HepG2 (cell line): ENCODE measurements around the gene PROS1. TPM values are rescaled to one million over a fixed set of nuclear protein-coding genes. Genes with fewer than 3 reads are reported as not detected.

Experiments used
- ATAC-seq: fragments of 200-7000 bp; cut with Tn5 transposase; 3 replicates; pipeline ENCODE4 v1.9.1; 2020; ENCODE audit warnings: mild to moderate bottlenecking, moderate library complexity
- BruUV-seq: library from RNA; stranded (reverse); fragments of 400-500 nt; replicated peaks from 2 replicates; lab custom pipeline; 2021; lab: Mats Ljungman, UMichigan
- CTCF ChIA-PET: fragments of 300-600 bp; formaldehyde crosslinking; extraction: SDS; loops from one replicate; lab custom pipeline; 2021; ENCODE audit warnings: low total read pairs, inconsistent platforms, low intra/inter-chr PET ratio; lab: Yijun Ruan, JAX
- POLR2A ChIA-PET: fragments of 350-600 bp; sonication (Branson Sonifier 250); formaldehyde crosslinking; loops from one replicate; lab custom pipeline; 2020; ENCODE audit warnings: antibody characterized with exemption, inconsistent platforms; lab: Yijun Ruan, JAX
- DNase-seq: peaks from one replicate; pipeline ENCODE4 v3.0.0-alpha.2; 2015; ENCODE audit warnings: low spot score
- FAIRE-seq: peaks from 3 replicates; lab custom pipeline; 2011; peaks lifted over from hg19 to GRCh38; lab: Jason Lieb, UNC
- H2AFZ ChIP-seq: one replicate; pipeline ENCODE4 v1.6.1; 2011; ENCODE audit warnings: low read length, inconsistent platforms
- H3K27ac ChIP-seq: fragments of 300-600 bp; 3 replicates; pipeline ENCODE4 v1.8.0; 2011; ENCODE audit warnings: mixed run types, mild to moderate bottlenecking, mixed read lengths, low read length, inconsistent platforms; ENCODE audit not compliant: insufficient read depth; ENCODE audit errors: extremely low read length
- H3K27me3 ChIP-seq, 2 experiments: fragments of 200-600 bp in 1 of 2; 2 replicates in 1 of 2; 3 replicates in 1 of 2; pipeline versions ENCODE4 v1.6.0 to v1.8.0; 2011; ENCODE audit warnings: low read length in 2 of 2, mild to moderate bottlenecking in 2 of 2, moderate library complexity in 2 of 2, inconsistent platforms in 1 of 2; ENCODE audit not compliant: insufficient read depth in 2 of 2, control insufficient read depth in 1 of 2
- H3K36me3 ChIP-seq, 2 experiments: fragments of 200-600 bp in 1 of 2; replicated peaks in 1 of 2; 2 replicates in 1 of 2; 3 replicates in 1 of 2; pipeline versions ENCODE4 v1.5.1 to v1.8.0; 2011; ENCODE audit warnings: low read length in 2 of 2, inconsistent platforms in 1 of 2; ENCODE audit not compliant: insufficient read depth in 2 of 2, control insufficient read depth in 1 of 2
- H3K4me1 ChIP-seq: 2 replicates; pipeline ENCODE4 v1.5.1; 2012; ENCODE audit warnings: low read length, inconsistent platforms; ENCODE audit not compliant: insufficient read depth
- H3K4me2 ChIP-seq: 2 replicates; pipeline ENCODE4 v1.6.0; 2011; ENCODE audit warnings: low read depth, low read length, inconsistent platforms
- H3K4me3 ChIP-seq, 3 experiments: fragments of 200-600 bp in 1 of 3; sonication (generic), shearing (Covaris generic) in 1 of 3; replicated peaks in 1 of 3; 2 replicates each; pipeline ENCODE4 v1.5.1; 2011 to 2016; ENCODE audit warnings: low read length in 3 of 3, inconsistent platforms in 2 of 3, low read depth in 2 of 3, mild to moderate bottlenecking in 2 of 3, control low read depth in 1 of 3, mixed read lengths in 1 of 3; ENCODE audit not compliant: insufficient read depth in 1 of 3
- H3K79me2 ChIP-seq: one replicate; pipeline ENCODE4 v1.6.1; 2011; ENCODE audit warnings: low read length, inconsistent platforms; ENCODE audit not compliant: insufficient read depth
- H3K9ac ChIP-seq: 2 replicates; pipeline ENCODE4 v1.6.0; 2011; ENCODE audit warnings: mild to moderate bottlenecking, low read depth, low read length, inconsistent platforms; ENCODE audit not compliant: insufficient read depth
- H3K9me3 ChIP-seq: 2 replicates; pipeline ENCODE4 v1.5.1; 2012; ENCODE audit warnings: mild to moderate bottlenecking, low read length
- H4K20me1 ChIP-seq: 2 replicates; pipeline ENCODE4 v1.6.0; 2011; ENCODE audit warnings: inconsistent platforms, mild to moderate bottlenecking, low read length, moderate library complexity; ENCODE audit not compliant: insufficient read depth
- KDM5A ChIP-seq: fragments of 200-600 bp; sonication (generic); IDR thresholded peaks from 2 replicates; pipeline ENCODE4 v1.7.0; 2018; ENCODE audit warnings: antibody characterized with exemption, mild to moderate bottlenecking, low read length, borderline replicate concordance
- NCOA1 ChIP-seq: sonication (generic); formaldehyde crosslinking; IDR thresholded peaks from 2 replicates; pipeline ENCODE4 v1.9.0; 2021; ENCODE audit warnings: missing genetic modification reagents
- PAX8 ChIP-seq: sonication (generic); formaldehyde crosslinking; IDR thresholded peaks from 2 replicates; pipeline ENCODE4 v1.8.0; 2022; ENCODE audit warnings: mild to moderate bottlenecking, missing genetic modification reagents, borderline replicate concordance
- THAP11 ChIP-seq: IDR thresholded peaks from 2 replicates; pipeline ENCODE4 v1.6.1; 2016; ENCODE audit warnings: missing biosample characterization, missing genetic modification reagents
- TP53 ChIP-seq: sonication (generic); formaldehyde crosslinking; conservative IDR thresholded peaks from 2 replicates; pipeline ENCODE4 v1.4.0; 2020; ENCODE audit warnings: missing genetic modification reagents
- ZBTB7B ChIP-seq: sonication (generic); formaldehyde crosslinking; IDR thresholded peaks from 2 replicates; pipeline ENCODE4 v1.4.0; 2020; ENCODE audit warnings: missing genetic modification reagents
- ZNF333 ChIP-seq: sonication (generic); formaldehyde crosslinking; IDR thresholded peaks from 2 replicates; pipeline ENCODE4 v1.4.0; 2020; ENCODE audit warnings: mild to moderate bottlenecking, missing genetic modification reagents, borderline replicate concordance
- ZNF547 ChIP-seq: sonication (generic); formaldehyde crosslinking; IDR thresholded peaks from 2 replicates; pipeline ENCODE4 v1.5.1; 2020; ENCODE audit warnings: mild to moderate bottlenecking, missing genetic modification reagents
- ZNF597 ChIP-seq: sonication (generic); formaldehyde crosslinking; IDR thresholded peaks from 2 replicates; pipeline ENCODE4 v1.5.0; 2020; ENCODE audit warnings: missing genetic modification reagents
- ZNF704 ChIP-seq: sonication (generic); formaldehyde crosslinking; IDR thresholded peaks from 2 replicates; pipeline ENCODE4 v1.8.1; 2023; ENCODE audit warnings: mild to moderate bottlenecking, inconsistent platforms, moderate library complexity, missing genetic modification reagents, borderline replicate concordance
- WGBS: methylation state at CpG from one replicate; pipeline ENCODE4 v1.1.6; 2017; ENCODE audit warnings: low lambda C conversion rate; 5-methylcytosine and 5-hydroxymethylcytosine counted together
- in situ Hi-C: cut with HindIII; loops from 2 replicates; pipeline ENCODE4 v1.10.0; 2017; ENCODE audit warnings: low pct_unique_long_range_greater_than_20kb; ENCODE audit not compliant: extremely low pct_ligation_motif_present
- intact Hi-C: fragments of 100-400 bp; cut with micrococcal nuclease; formaldehyde crosslinking; loops from one replicate; pipeline ENCODE4 v1.10.0; 2022; ENCODE audit not compliant: unreplicated experiment
- polyA plus RNA-seq, 8 experiments: library from polyadenylated mRNA; depleted of rRNA in 3 of 8; stranded (reverse) in 7 of 8; unstranded in 1 of 8; fragments of >200 nt; fragmentation: Illumina TruSeq in 4 of 8; extraction: Trizol in 4 of 8; gene quantifications; 2 replicates each; pipeline versions ENCODE4 v1.2.1 to v1.2.3, GENCODE V29; 2011 to 2016; ENCODE audit warnings: low read depth in 4 of 8, missing spikeins in 1 of 8, mixed read lengths in 1 of 8; ENCODE audit not compliant: insufficient read depth in 1 of 8
- total RNA-seq, 5 experiments: library from RNA; depleted of rRNA; stranded (reverse); fragments of >200 nt; fragmentation: Illumina TruSeq; extraction: Trizol; gene quantifications; 2 replicates each; pipeline ENCODE4 v1.2.3, GENCODE V29; 2016; ENCODE audit warnings: low read depth in 1 of 5

Gene PROS1
- total and polyA plus RNA-seq, 2 of the 13 experiments (the other 11 are each of a cell fraction or from before 2014, with no cell fraction given) = 63.8 to 76.8 TPM

GRCh38 chr3:93991631-93992030 is 17.9 kb upstream of the PROS1 start (continued):
- TF ChIP-seq ZNF597 (CRISPR knock-in tag) (no peak), NCOA1 (CRISPR knock-in tag) (no peak)

- no peaks in the 10 kb centered on the region for H3K27me3 ChIP-seq
- in situ Hi-C loops = no loop called here
- WGBS = 100% methylated on average over 3 of the region's 3 CpGs
These were observed 15.5 kb upstream of the PROS1 start for GRCh38 chr3:93989241-93989640.

More at GRCh38 chr3:93989241-93989640, 15.5 kb upstream of the PROS1 start:
- Histone ChIP-seq H3K4me3 (no peak overlapping the region), H3K9ac (no peak overlapping the region), H4K20me1 (no peaks in the 10 kb centered on the region)
- DNase-seq = no peak
- no TSS peak for BruUV-seq
- CTCF ChIA-PET = interaction anchor here (0.6 kb wide), 1 partner anchor 519 kb away, joined by 4 read pairs; no protein-coding TSS in a partner anchor
- intact Hi-C loops = no loop called here
- POLR2A ChIA-PET = no interaction called here
- no peak for TF ChIP-seq THAP11 (CRISPR knock-in tag)
- no peak for TF ChIP-seq ZNF547 (CRISPR knock-in tag)
- no peak for TF ChIP-seq PAX8 (CRISPR knock-in tag)
- TF ChIP-seq TP53 (CRISPR knock-in tag) = no peak
- no peak for TF ChIP-seq KDM5A
- no peak for TF ChIP-seq ZBTB7B
- TF ChIP-seq ZNF333 = no peak
- TF ChIP-seq ZNF704 = no peak
- TF ChIP-seq, all 625 proteins: peak for 0
- H3K79me2 ChIP-seq = no peaks in the 10 kb centered on the region
- no peak overlapping the region for H2AFZ ChIP-seq
- H3K36me3 ChIP-seq = no peaks in the 10 kb centered on the region
- H3K9me3 ChIP-seq = no peaks in the 10 kb centered on the region
- no peak overlapping the region for H3K27ac ChIP-seq
- H3K4me1 ChIP-seq = no peaks in the 10 kb centered on the region
- ATAC-seq (no peak), FAIRE-seq (no peak)
- H3K4me2 ChIP-seq = no peak overlapping the region
